ENCODE measurements around the gene DNAJC5G.

GRCh38 chr2:27236626-27237025, 38.6 kb upstream of the DNAJC5G start:
- TF ChIP-seq CTCF (IDR thresholded peaks at IDR 0.05) = no peak
- no peak for TF ChIP-seq POLR2A (IDR thresholded peaks at IDR 0.05)
